GM19395 (cell line): Measurements from ENCODE around the gene RBM19.
"Not testable (repeated sequence)": the region's sequence is repeated elsewhere in the genome, so short reads cannot be mapped to it uniquely, and the experiment has no call there.

ENCODE experiments used
- ATAC-seq: cut with Tn5 transposase; IDR thresholded peaks from one replicate; pipeline ENCODE4 v1.9.1; 2021; ENCODE audit warnings: mild to moderate bottlenecking, moderate library complexity; ENCODE audit not compliant: unreplicated experiment

The RBM19 gene

DNA sequence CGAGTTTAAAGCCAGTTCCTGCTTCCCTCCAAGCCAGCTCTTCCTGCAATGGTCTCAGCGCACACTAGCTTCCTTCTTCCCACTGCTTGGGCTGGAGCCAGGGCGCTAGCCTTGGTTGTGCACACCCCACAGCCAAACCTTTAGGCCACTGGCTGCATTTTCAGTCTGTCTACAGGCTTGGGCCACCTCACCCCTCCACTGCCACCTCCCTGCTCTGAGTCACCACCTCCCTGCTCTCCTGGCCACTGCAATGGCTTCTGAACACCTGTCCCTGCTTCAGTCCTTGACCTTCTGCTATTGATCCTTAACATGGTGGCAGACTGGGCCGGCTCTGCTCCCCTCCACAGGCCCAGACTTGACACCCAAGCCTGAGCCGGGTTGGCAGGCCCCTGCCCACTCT is 151.1 kb downstream of the RBM19 start:
- ATAC-seq, result no peak

DNA sequence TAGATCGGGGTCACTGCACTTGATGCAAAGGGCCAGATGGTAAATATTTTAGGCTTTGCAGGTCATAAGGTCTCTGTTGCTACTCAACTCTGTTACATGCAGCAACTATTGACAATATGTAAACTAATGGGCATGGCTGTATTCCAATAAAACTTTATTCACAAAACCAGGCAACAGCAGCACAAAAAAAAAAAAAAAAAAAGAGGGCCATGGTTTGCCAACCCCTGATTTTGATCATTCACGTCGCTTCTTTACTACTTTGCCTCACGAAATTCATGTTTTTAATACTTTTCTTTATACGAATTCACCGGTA is 152.9 kb downstream of the RBM19 start:
- no peak for ATAC-seq

DNA sequence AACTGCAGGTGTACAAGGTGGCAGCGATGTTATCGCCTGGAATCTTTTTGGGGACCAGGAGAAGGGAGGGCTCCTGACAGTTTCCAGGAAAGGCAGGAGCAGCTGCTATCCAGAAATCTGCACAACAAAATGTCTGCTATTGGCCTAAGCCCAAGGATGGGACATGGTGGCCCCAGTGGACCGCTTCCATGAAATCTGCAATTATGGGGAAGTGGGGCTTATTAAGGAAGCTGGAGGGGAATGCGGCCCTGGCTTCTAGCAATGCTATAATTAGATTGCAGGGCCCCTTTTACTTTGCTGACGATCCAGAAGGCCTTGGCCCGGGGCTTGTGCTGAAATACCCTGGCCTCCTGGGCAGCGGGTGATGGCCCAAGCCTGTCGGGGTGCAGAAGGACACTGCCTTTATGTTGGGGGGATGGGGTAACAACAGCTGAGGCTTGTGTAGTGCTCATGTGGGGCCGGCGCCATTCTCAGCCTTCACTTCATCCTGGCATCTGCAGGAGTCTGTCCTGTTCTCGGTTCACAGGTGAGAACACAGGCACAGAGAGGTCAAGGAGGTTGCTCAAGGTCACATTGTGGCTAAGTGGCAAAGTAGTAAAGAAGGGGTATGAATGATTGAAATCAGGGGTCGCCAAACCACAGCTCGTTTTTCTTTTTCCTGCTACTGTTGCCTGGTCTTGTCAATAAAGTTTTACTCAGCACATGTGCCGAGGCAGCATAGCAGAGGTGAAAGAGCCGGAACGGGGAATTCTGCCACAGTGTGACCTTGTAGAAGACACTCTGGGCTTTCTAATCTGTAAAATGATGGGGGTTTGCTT is 153.5 kb downstream of the RBM19 start:
- no peak for ATAC-seq

DNA sequence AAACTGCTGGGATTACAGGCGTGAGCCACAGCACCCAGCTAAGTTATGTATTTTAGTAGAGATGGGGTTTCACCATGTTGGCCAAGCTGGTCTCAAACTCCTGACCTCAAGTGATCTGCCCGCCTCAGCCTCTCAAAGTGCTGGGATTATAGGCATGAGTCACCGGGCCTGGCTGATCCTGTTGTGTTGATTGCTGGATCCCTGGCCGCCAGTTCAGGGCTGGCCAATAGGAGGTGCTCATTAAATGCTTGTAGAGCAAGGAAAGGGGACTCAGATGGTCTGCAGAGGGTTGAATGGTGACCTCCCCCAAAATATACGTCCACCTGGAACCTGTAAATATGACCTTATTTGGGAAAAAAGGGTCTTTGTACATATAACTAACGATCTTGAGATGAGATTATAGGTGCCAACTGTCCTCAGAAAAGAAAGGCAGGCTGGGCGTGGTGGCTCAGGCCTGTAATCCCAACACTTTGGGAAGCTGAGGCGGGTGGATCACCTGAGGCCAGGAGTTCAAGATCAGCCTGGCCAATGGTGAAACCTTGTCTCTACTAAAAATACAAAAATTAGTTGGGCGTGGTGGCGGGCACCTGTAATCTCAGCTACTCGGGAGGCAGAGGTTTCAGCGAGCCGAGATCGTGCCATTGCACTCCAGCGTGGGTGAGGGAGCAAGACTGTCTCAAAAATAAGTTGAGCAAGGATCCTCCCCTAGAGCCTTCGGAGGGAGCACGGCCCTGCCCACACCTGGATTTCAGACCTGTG is 156.5 kb downstream of the RBM19 start:
- not testable (repeated sequence) for ATAC-seq

DNA sequence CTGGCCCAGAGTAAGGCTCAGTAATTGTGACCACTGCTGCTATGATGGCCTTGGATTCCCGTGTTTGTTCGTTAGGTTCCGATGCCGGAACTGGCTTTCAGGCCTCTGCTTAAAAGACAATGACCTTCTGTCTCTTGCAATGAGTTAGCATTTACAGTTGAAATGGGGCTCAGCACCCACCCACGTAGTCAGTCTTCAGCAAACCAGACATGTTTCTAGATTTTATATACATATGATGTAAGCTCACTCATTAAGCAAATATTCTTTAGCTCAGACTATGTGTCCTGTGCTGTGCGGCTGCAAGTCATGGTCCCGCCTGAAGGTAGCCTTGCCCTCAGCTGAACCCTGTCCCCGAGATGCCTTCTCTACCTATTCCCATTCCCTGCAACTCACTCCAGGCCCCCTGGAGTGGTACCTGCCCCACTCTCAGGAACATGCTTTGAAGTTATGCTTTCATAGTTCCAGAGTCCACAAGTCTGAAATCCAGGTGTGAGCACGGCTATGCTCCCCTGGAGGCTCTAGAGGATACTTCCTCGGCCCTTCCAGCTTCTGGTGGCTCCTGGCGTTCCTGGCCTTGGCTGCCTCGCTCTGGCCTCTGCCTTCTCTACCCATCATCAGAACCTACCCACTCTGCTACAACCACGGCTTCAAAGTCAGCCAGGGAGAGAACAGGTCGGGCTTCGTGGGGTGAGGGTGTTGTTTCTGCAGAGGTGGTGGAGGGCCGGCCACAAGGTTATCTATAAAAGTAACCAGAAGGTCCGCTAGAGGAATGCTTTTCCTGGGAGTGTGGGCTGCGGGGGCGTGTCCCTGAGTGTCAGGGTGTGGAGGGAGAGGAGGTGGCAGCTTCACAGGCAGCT is 157.8 kb downstream of the RBM19 start:
- no peak for ATAC-seq

DNA sequence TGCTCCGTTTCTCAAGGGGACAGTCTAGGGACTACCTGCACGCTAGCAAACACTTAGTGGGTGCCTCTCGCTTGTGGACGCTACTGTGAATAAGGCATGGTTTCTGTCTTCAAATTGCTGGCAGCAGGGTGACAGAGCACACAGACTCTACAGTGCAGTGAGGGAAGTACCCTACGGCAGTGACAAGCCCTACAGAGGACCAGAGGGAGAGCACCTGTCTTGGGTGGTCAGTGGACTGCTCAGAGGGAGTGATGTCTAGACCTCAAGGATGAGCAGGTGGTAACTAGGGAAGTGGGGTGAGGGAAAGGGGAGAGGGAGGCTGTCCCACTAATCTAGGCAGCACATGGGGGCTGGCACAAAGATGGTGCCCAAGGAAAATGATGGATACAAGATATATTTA is 160.5 kb downstream of the RBM19 start:
- ATAC-seq, result no peak

DNA sequence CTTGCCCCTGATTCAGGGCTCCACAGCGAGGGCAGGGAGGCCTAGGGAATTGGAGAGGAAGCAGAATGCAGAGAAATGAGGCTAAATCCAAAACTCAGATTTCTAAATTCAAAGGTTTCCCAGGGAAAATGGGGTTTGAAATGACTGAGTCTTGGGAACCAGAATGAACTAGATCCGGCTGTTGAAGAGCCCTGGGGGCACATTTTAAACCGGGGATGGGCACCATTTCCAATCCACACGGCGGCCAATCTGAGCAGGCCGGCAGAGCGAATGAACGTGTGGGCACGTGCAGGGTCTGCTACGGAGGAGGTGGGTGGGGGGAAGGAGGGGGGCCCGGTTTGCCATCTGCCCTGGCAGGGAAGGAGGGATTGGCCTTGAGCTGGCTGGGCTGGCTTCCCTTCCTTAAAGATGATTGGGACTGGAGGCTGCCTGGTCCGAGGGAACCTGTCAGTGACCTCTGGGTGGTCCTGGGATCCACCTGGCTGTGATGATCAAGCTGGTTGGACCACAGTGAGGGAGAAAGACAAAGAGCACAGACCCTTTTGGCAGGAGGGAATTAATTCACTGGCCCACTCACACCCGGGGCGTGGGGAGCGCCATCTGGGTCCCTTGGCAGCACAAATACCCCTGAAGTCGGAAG is 161.0 kb downstream of the RBM19 start:
- no peak for ATAC-seq

DNA sequence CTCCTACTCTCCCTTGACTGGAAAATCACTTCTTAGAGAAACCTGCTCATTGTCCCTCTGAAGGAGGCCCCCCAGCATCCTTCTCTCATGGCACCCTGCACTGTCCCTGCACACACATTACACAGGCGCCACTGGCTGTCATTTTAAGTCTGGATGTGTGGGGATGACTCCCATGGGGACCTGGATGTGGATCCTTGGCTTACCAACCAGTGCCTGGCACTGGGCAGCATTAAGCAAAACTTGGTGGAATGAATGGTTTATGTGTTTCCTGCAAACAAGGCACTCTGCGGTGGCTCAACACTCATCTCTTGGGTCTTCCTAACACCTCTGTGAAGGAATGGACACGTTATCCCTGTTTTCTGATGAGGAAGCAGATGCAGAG is 162.4 kb downstream of the RBM19 start:
- no peak for ATAC-seq

DNA sequence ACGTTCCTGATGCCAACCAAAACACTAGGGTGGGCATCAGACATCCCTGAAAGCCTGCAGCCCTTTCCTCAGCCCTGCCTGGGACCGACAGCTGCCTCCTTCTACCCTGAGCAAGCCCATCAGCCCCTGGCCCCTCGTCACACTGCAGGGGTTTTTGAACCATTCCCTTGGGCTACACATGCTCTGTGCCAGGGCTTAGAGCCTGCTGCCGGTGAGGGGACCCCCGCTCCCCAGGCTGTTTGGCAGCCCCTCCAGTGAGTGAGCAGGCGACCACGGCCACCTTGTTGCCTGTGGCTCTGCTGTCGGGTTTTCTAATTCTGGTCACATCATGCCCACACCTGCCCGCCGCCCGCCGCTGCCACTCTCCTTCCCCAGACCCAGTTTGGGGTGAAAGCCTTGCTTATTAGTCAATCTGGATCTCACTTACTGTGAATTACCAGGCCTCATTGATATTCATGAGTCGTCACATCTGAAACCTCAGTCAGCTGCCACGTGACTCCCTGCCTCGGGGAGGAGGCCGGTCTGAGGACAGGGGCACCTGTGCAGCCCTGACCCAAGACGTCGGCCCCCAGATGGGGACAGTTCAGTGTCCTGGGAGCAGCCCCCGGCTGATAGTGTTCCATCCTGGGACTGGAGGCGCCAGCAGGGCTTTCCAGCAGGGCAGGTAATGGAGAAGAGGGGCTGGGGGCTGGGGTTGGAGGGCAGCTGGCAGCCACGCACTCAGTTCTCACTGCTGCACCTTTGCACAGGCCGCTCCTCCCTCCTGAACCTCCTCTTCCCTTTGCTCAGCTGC is 163.0 kb downstream of the RBM19 start:
- ATAC-seq, result no peak

DNA sequence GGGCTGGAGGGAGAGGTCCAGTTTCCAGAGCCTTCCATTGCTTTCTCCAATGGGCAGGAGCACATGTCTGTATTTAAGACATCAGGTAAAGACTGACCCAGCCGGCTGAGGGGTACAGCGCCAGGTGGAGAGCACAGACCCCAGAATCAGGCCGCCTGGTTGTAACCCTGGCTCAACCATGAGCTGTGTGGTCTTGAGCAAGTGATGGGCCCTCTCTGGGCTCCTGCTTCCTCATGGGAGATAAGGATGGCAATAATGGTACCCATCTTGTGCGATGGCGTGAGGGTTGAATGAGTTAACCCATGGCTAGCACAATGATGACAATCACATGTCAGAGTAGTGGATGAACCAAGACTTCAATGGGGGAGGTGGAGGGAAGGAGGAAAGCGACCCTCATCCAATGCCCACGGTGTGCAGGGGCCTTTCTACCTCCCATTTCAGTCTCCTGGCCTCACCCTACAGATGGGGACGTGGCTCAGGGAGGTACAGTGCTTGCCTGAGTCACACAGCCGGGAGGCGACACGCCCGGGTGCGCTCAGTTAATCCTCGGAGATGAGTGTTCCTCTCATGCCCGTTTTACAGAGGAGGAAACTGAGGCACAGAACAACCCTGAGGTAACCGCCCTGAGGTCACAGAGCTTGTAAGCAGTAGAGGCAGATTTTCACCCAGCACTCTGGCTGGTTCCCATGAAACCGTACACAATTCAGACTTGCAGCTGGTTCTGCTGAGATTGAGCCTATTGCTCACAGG is 163.9 kb downstream of the RBM19 start:
- no peak for ATAC-seq

DNA sequence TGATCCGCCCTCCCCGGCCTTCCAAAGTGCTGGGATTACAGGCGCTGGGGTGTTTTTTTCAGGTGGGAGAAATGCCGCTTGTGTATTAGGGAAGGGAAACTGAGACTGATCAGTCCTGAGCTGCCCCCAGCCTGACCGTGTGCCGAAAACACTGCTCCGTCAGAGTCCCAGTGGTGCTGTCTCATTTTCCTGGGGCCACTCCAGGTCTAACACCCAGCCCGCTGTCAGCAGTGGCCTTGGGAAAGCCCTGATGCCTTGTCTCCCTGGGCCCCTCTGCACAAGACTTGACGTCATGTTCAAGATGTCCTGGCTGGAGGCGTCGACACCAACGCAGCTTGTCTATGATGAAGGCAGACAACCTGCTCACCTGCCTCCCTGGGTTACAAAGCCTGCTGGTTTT is 165.9 kb downstream of the RBM19 start:
- no peak for ATAC-seq

DNA sequence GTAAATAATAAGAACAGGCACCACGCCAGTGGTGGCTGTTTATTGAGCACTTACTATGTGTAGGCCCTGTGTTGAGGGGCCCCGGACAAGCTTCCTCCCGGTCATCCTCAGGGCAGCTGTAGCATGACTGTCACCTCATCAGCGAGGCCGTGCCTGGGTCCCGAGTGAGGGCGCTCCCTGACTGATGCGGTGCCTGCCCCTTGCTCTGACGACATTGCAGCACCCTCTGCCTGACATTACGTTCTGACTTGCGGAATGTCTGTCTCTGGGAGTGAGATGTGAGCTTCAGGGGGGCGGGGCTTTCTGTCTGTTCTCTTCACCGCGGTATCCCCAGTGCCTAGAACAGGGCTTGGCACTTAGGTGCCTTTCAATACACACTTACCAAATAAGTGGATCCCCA is 167.6 kb downstream of the RBM19 start:
- ATAC-seq, result no peak

DNA sequence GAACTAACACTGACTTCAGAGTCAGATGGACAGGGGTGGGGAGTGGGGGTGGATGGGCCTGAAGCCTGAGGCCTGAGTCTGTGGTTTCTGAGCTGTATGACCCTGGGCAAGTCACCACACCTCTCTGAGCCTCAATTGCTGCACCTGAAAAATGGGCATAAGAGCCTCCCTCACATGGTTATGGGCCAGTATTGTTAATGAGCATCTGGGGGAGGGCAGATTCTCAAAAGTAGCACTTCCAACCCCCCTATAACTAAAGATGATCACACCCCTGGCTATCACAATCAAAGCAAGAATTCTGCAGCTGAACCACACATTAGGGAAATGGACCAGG is 168.6 kb downstream of the RBM19 start:
- no peak for ATAC-seq

DNA sequence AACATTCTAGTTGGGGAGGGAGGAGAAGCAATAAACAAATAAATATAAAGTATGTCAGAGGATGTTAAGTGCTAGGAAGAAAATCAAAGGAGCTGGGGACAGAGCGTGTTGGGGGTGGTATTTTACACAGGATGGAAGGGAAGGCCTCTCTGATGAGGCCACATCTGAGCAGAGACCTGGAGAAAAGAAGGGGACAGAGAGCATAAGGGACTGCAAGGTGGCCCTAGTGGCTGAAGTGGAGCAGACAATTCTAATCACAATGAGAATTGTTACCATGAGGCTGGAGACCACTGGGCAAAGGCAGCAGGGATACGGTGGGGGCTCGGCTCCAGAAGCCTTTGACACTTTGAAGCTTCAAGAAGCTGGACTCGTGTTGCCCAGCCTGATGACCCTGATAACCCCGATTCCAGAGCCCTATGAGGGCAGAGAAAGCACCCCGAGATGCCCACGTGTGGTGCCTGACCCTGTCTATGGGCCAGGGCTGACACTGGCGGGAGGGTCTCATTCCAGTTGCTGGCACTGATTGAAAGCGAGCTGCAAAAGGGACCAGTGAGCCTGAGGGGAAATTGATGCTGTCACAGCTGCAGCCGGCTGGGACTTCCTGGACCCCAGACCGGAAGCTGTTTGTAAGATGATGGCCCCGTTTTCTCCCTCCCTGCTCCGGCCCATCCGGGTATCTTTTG is 169.1 kb downstream of the RBM19 start:
- no peak for ATAC-seq

DNA sequence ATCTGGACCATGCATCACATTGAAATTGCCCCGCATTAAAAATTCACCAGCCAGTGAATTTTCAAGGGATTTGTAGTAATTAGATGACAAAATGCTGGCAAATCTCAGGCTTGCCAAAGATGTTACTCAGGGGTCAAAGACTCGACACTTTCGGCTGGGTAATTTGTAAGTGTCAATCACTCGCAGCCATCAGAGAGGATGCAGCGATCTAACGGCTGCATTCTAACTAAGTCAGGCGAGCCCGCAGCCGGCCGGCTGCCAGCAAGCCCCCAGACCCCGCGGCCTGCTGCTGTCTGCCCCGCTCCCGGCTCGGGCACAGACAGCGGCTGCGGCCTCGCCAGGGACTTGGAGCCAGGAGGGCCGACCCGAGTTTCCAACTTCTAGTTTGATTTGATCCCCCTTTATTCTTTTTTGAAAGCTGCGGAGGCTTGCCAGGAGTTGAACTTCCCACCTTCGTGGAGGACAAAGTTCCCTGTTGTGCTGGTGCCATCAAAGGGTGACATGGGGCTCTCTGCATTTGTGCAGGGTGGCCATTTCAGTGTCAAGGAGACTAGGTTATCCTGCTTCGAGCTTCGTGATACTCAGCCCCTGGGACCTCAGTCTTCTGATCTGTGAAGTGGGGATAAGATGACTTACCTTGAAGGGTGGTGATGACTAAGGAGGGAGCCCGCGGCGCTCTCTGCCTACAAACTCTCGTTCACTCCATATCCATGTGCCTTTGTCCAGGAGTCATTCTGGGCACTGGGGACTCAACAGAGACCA is 169.9 kb downstream of the RBM19 start:
- ATAC-seq, result no peak

DNA sequence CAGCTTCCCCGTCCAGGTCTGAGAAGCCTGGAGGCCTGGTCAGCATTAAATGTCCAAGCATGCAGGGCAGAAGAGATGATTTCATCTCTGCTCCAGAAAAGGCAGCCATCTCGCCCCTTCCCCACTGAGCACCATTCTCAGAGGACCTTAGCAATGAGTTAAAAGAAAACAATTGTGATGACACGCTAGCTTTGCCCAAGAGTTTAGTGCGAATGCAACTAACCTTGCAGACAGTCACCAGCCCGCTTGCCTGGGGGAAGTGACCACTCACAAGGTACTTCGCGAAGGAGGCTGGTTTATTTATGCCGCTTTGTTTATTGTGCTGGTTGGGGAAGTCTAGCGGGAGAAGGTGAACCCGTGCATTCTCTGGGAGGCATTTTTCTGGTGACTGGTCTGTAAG is 170.7 kb downstream of the RBM19 start:
- no peak for ATAC-seq

DNA sequence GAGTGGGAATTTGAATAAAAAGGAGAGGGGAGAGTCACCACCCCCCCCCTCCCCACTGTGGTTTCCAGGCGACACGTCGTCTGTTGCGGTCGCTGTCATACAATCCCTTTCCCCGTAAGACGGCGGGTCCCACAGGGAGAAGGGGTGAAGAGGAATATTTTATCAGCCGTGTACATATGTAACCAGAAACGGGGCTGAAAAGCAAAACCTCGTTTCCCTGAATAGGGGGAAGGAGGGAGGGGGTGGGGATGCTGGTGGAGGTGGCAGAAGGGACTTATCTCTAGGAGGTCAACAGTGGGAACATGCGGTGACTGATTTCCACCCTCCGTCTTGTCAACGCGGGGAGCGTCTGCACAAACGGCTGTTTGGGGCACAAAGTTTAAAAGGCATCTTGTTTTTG is 171.4 kb downstream of the RBM19 start:
- no peak for ATAC-seq

DNA sequence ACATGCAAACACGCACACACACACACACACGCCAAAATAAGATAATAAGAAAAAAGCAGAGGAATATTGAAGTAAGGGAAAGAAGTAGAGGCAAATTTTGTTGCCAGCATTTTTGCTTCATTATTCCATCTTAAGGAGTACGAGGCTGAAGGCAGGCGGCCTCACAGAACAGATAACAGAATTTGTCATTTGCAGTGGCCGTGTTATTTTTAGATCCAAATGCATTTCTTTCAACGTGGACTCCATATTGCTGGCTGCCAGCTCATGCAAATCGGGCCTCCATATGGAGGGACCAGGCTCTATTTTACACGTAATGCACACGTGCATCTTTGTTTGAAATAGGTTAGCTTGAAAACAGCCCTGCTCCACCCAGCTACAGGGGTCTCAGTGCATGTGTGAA is 172.9 kb downstream of the RBM19 start:
- ATAC-seq, result no peak

DNA sequence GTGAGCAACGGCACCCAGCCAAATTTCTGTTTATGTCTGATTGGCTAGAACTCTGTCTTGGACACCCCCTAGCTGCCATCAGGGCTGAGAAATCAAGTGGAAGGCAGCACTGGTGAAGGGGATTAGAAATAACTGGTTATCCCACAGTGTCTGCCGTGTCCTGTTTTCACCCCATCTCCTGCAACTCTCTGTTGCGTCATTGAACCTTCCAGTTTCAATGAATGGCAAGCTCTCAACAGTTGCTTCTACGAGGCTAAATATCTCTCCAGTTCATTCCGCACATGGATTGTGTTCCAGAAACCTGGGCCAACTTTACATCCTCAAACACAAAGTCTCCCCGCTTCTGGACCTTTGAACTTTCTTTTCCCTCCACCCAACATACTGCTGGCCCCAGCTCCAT is 173.7 kb downstream of the RBM19 start:
- ATAC-seq, result no peak
